ENCODE results near the gene NDUFB8.

DNA sequence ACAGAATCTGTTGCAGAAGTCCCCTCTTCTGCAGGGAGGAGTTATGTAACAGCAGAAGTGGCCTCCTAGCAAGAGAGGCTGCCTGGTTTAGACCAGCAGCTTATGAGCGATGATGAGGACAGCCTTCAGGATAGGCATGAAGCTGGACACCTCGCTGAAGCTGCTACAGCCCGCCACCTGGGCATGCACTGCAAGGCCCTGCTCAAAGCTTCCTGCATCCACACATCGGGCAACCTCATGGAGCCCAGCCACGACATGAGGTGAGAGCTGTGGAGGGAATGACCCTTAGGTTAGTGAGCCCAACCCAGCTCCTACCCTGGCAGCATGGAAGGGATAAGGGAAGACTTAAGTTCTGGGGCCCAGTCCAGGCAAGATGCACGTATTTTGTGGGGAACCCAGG lies 42.1 kb downstream of the NDUFB8 start:
- TF ChIP-seq EZH2 (IDR thresholded peaks at IDR 0.05; ENCODE audit: borderline replicate concordance, control insufficient read depth, low read depth, low read length) = no peak
- TF ChIP-seq MXI1 (IDR thresholded peaks at IDR 0.05; ENCODE audit: low read depth, low read length) = no peak
- TF ChIP-seq JUND (IDR thresholded peaks at IDR 0.05; ENCODE audit: low read depth, low read length) = no peak
- TF ChIP-seq POLR2AphosphoS2 (IDR thresholded peaks at IDR 0.05; ENCODE audit: low read depth, low read length) = no peak
- TF ChIP-seq CREM (IDR thresholded peaks at IDR 0.05; ENCODE audit: low read depth) = no peak
- TF ChIP-seq CTCF (IDR thresholded peaks at IDR 0.05 in 2 of 3, conservative IDR thresholded peaks at IDR 0.05 in 1 of 3; ENCODE audit: control insufficient read depth in 2 of 3, extremely low read depth in 1 of 3, insufficient read depth in 1 of 3, low read depth in 3 of 3, low read length in 3 of 3) = no peak
- no peak for TF ChIP-seq PAX5 (IDR thresholded peaks at IDR 0.05; ENCODE audit: borderline replicate concordance, low read depth, low read length)
- no peak for TF ChIP-seq SP1 (IDR thresholded peaks at IDR 0.05; ENCODE audit: low read depth, low read length)

Measured in GM12878 (cell line).